Peyer's patch (tissue), 4 donors: ENCODE results near the gene SRRM2. TPM values are rescaled to one million over a fixed set of nuclear protein-coding genes. Genes with fewer than 3 reads are reported as not detected.

Source experiments
- DNase-seq, 3 donors: peaks; one replicate each; pipeline ENCODE4 v3.0.0-alpha.2; 2017 to 2019
- H3K27ac ChIP-seq, 4 donors: fragments of 200-600 bp; sonication (generic); one replicate each; pipeline ENCODE4 v1.5.1; 2016 to 2019
- H3K27me3 ChIP-seq, 2 donors: fragments of 200-600 bp; sonication (generic); one replicate each; pipeline ENCODE4 v1.5.1; 2019
- H3K36me3 ChIP-seq, 3 donors: fragments of 200-600 bp; sonication (generic); one replicate each; pipeline ENCODE4 v1.5.1; 2016 to 2019
- H3K4me1 ChIP-seq, 4 donors: fragments of 200-600 bp; sonication (generic); one replicate each; pipeline ENCODE4 v1.5.1; 2016 to 2019
- H3K4me3 ChIP-seq, 4 donors: fragments of 200-600 bp; sonication (generic); 1 replicate in 3 of 4; 2 replicates in 1 of 4; pipeline ENCODE4 v1.5.1; 2016 to 2019; ENCODE audit warnings: mild to moderate bottlenecking in 1 of 4
- H3K9me3 ChIP-seq, 4 donors: fragments of 200-600 bp; sonication (generic); one replicate each; pipeline ENCODE4 v1.5.1; 2016 to 2019; ENCODE audit warnings: mild to moderate bottlenecking in 1 of 4
- CTCF ChIP-seq, 6 experiments: fragments of 450-650 bp in 4 of 6; fragments of 200-600 bp in 2 of 6; sonication (generic) in 1 of 6; IDR thresholded peaks; one replicate each; pipeline ENCODE4 v1.5.1; 2017 to 2019; ENCODE audit warnings: antibody characterized with exemption in 6 of 6, mild to moderate bottlenecking in 3 of 6, moderate library complexity in 1 of 6
- POLR2A ChIP-seq, 2 donors: fragments of 450-650 bp; IDR thresholded peaks; one replicate each; pipeline ENCODE4 v1.5.1; 2017; ENCODE audit warnings: antibody characterized with exemption in 2 of 2, mild to moderate bottlenecking in 2 of 2, moderate library complexity in 2 of 2
- total RNA-seq, 4 donors: library from RNA; depleted of rRNA; stranded (reverse); fragments of >200 nt; gene quantifications; one replicate each; pipeline ENCODE4 v1.1.0, GENCODE V29; 2016

SRRM2 gene
- total RNA-seq, 4 donors from 2014 or later = 683 to 3,742 (median 1,673) TPM

- Histone ChIP-seq H3K27ac (no peak overlapping the region), H3K9me3 (no peaks in the 10 kb centered on the region), H3K4me3 (no peak overlapping the region), H3K27me3 (no peaks in the 10 kb centered on the region), H3K36me3 (no peaks in the 10 kb centered on the region), H3K4me1 (no peaks in the 10 kb centered on the region)
- DNase-seq = no peak
- no peak for TF ChIP-seq CTCF (IDR thresholded peaks at IDR 0.05)
- no peak for TF ChIP-seq POLR2A (IDR thresholded peaks at IDR 0.05)
Observed at GRCh38 chr16:2743007-2743810, 9.2 kb upstream of the SRRM2 start.

GRCh38 chr16:2744711-2745110, 7.7 kb upstream of the SRRM2 start:
- H3K36me3 ChIP-seq = no peaks in the 10 kb centered on the region
- H3K27me3 ChIP-seq = no peaks in the 10 kb centered on the region
- no peak for DNase-seq
- H3K27ac ChIP-seq = no peak overlapping the region
- no peak overlapping the region for H3K4me3 ChIP-seq
- H3K4me1 ChIP-seq = no peaks in the 10 kb centered on the region
- H3K9me3 ChIP-seq = no peaks in the 10 kb centered on the region
- TF ChIP-seq CTCF (IDR thresholded peaks at IDR 0.05) (no peak), POLR2A (IDR thresholded peaks at IDR 0.05) (no peak)

GRCh38 chr16:2745116-2745890, 7.1 kb upstream of the SRRM2 start:
- Histone ChIP-seq H3K27me3 (no peaks in the 10 kb centered on the region), H3K4me3 (no peak overlapping the region), H3K9me3 (no peaks in the 10 kb centered on the region), H3K4me1 (no peaks in the 10 kb centered on the region), H3K36me3 (no peaks in the 10 kb centered on the region), H3K27ac (no peak overlapping the region)
- no peak for TF ChIP-seq POLR2A (IDR thresholded peaks at IDR 0.05)
- no peak for DNase-seq

GRCh38 chr16:2745961-2746360, 6.5 kb upstream of the SRRM2 start:
- no peak for DNase-seq
- TF ChIP-seq POLR2A (IDR thresholded peaks at IDR 0.05) (no peak), CTCF (IDR thresholded peaks at IDR 0.05) (no peak)
- H3K4me3 ChIP-seq = no peak overlapping the region
- H3K27me3 ChIP-seq = no peaks in the 10 kb centered on the region
- no peak overlapping the region for H3K27ac ChIP-seq
- no peaks in the 10 kb centered on the region for H3K4me1 ChIP-seq
- H3K9me3 ChIP-seq = no peaks in the 10 kb centered on the region
- no peaks in the 10 kb centered on the region for H3K36me3 ChIP-seq

- Histone ChIP-seq H3K4me1 (peaks cover 0 to 7% (median 0%) of the 10 kb centered on the region in 4 donors), H3K27ac (no peak overlapping the region)
- no peak for DNase-seq
Observed at GRCh38 chr16:2748757-2749455, 3.5 kb upstream of the SRRM2 start.

More at GRCh38 chr16:2748757-2749455, 3.5 kb upstream of the SRRM2 start:
- Histone ChIP-seq H3K27me3 (no peaks in the 10 kb centered on the region), H3K9me3 (no peaks in the 10 kb centered on the region), H3K4me3 (no peak overlapping the region), H3K36me3 (no peaks in the 10 kb centered on the region)
- no peak for TF ChIP-seq POLR2A (IDR thresholded peaks at IDR 0.05)
- TF ChIP-seq CTCF (IDR thresholded peaks at IDR 0.05) = no peak
